GM21717 (cell line): ENCODE results near the gene GNA12.
"Not testable (repeated sequence)": the region's sequence is repeated elsewhere in the genome, so short reads cannot be mapped to it uniquely, and the experiment has no call there.

Source experiments
- ATAC-seq: cut with Tn5 transposase; IDR thresholded peaks from one replicate; pipeline ENCODE4 v1.9.1; 2021; ENCODE audit warnings: mild to moderate bottlenecking, moderate library complexity; ENCODE audit not compliant: unreplicated experiment

GNA12 gene

DNA sequence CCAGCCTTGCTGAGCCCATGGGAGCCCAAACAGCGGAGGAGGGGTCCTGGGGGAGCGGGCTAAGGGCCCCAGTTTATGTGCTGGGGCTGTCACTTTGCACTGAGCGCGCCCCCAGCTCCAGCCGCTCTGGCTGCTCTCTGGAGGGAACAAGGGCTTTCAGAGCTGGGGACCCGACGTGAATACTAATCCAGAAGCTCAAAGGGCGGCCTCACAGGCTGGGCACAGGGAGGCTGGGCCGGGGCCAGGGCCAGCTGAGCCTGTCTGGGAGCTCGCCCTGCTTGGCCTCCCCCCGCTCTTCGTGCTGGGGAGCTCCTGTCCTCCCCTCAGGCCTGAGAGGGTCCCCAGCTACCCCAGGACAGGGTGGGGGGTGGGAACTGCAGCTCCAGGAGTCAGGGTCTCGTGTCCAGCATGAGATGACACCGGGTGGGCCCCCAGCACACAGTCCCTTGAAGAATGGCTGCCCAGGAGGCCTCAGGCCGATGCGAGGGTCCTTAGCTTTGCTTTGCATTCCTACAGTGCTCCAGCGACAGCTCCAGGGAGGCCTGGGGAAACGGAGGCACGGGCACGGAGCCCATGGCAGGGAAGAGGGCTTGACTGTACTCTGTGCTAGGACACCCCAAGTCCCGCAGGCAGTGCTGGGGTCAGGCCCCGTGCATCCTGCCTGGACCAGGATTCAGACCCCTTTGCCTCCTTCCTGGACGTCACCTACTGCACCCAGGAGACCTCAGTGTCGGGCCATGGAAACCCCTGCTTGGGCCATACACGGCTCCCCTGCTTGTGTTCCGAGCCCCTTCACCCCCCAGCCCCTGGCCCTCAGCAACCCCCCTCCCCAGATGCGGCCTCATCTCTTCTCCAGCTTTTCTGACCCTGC, 161.9 kb downstream of the GNA12 start:
- ATAC-seq = no peak

DNA sequence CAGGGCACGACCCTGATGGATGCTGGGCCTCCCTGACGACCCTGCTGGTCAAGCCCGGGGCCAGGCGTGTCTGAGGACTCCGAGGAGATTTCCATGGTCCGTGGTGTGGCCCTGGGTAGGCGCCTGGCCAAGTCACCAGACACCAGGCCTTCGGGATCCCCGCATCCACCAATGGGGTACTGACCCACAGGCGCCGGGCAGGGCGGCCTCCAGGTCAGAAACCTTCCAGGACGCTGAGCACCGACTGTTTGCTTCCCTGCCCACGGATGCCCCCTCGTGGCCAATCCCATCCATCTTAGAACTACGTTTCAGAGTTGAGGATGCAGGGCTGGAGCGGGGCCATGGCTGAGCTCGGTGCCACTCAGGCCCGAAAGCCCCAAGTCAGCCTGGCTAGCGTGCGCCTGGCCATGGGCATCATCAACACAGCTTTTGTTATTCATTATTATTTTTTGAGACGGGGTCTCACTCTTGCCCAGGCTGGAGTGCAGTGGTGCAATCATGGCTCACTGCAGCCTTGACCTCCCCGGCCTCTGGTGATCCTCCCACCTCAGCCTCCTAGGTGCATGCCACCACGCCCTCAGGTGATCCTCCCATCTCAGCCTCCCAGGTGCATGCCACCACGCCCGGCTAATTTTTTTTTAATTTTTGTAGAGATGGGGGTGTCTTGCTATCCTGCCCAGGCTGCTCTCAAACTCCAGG, 163.2 kb downstream of the GNA12 start:
- no peak for ATAC-seq

DNA sequence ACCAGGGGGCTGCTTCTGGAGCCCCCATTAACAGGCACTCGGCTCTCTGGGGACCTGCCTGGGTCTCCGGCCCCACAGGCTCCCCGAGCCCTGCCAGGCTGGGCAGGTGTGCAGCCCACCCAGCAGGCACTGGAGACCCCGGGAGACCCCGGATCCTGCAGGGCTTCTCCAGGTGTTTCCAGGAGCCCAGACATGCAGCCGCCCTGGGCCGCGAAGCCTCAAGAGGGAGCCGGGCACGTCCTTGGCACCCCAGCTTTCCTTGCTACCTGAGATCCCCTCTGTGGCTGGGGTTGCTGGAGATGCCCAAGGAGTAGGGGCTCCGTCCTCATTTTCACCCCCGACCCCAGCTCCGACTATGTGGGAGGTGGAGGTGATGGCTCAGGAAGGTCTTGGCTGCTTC, 163.9 kb downstream of the GNA12 start:
- no peak for ATAC-seq

DNA sequence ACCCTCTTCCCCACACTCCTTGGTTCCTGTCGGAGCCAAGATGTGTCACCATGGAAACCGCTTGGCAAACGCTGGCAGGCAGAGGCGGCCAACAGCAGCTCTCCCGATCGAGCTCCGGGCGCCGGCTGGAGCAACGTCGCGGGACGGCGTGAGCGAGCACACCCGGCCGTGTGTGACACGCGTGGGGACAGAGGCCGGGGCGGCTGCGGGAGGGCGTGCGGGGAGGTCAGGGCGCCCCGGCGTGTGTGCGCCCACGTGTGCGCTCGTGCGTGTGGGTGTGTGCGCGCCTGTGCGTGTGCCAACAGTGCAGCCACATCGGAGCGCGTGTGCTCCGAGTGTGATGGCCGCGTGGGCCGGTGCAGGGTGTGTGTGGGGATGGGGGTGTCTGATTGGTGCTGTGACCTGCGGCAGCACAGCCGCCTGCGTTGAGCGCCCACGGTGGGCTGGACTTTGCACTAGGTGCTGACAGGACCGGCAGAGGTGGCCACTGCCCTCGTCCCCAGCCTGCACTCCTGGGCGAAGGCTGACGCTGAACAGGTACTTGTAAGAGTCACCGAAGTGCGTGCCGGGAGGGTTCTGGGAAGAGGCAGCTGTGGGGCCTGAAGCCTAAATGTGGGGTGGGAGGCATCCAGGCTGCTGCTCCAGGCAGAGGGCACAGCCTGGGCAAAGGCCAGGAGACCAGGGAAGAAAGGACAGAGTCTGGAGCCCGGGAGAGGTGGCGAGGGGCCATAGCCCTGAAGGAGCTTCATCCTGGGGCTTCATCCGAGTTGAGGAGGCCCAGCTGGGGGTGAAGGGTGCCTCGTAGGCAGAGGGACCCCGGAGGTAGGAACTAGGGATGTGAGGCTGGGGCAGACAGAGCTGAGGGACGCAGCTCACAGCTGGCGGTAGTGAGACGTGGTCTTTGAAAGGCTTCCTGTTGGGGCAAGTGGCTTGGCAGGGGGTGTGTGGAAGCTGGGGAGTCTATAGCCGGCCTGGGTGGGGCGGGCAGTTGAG, 164.7 kb downstream of the GNA12 start:
- ATAC-seq = not testable (repeated sequence)

DNA sequence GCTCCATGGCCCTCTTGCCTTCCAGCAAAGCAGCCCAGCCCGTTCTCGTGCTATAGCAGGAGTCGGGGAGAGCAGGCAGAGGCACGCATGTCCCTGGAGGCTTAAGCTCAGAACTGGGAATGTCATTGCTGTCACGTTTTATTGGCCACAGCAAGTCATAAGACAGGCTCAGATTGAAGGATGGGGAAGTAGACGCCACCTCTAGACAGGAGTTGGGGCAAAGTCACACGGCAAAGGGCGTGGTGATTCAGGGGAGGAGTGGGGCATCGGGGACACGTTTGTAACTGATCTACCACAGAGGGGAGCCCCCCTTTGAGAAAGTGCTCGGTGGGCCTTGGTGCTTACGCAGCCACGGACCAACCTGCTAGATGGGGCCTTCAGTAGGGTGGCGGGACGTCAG, 165.7 kb downstream of the GNA12 start:
- ATAC-seq = not testable (repeated sequence)
